Mesenchymal stem cell (in vitro differentiated cells and primary cell): ENCODE data around the gene FBN3.
"Not testable (repeated sequence)": the region's sequence is repeated elsewhere in the genome, so short reads cannot be mapped to it uniquely, and the experiment has no call there.

Experiments used
- DNase-seq: peaks from one replicate; pipeline ENCODE4 v3.0.0-alpha.2; 2013
- H2AFZ ChIP-seq: one replicate; pipeline ENCODE4 v1.6.1; 2013; ENCODE audit warnings: low read depth, mild to moderate bottlenecking, control low read depth, inconsistent platforms, low read length, moderate library complexity
- H2AK5ac ChIP-seq: 2 replicates; pipeline ENCODE4 v1.6.1; 2013; ENCODE audit warnings: low read length, moderate library complexity, mild to moderate bottlenecking, inconsistent platforms; ENCODE audit not compliant: severe bottlenecking
- H2BK120ac ChIP-seq: one replicate; pipeline ENCODE4 v1.6.1; 2013; ENCODE audit warnings: low read depth, mild to moderate bottlenecking, inconsistent platforms, low read length, moderate library complexity
- H2BK12ac ChIP-seq, 2 experiments: one replicate each; pipeline ENCODE4 v1.6.1; 2013; ENCODE audit warnings: inconsistent platforms in 2 of 2, low read length in 2 of 2, mild to moderate bottlenecking in 2 of 2, moderate library complexity in 2 of 2, control low read depth in 1 of 2
- H2BK15ac ChIP-seq: one replicate; pipeline ENCODE4 v1.6.1; 2013; ENCODE audit warnings: mild to moderate bottlenecking, low read depth, inconsistent platforms; ENCODE audit not compliant: poor library complexity, severe bottlenecking
- H2BK5ac ChIP-seq: 2 replicates; pipeline ENCODE4 v1.6.1; 2013; ENCODE audit warnings: low read depth, mild to moderate bottlenecking, low read length, control low read depth, inconsistent platforms; ENCODE audit not compliant: poor library complexity, severe bottlenecking
- H3K14ac ChIP-seq, 2 experiments: one replicate each; pipeline ENCODE4 v1.6.1; 2013; ENCODE audit warnings: inconsistent platforms in 2 of 2, low read length in 2 of 2, control low read depth in 1 of 2, mild to moderate bottlenecking in 1 of 2, moderate library complexity in 1 of 2
- H3K18ac ChIP-seq, 2 experiments: one replicate each; pipeline ENCODE4 v1.6.1; 2013; ENCODE audit warnings: inconsistent platforms in 2 of 2, low read length in 2 of 2, control low read depth in 1 of 2, low read depth in 1 of 2, mild to moderate bottlenecking in 1 of 2
- H3K23ac ChIP-seq, 2 experiments: one replicate each; pipeline ENCODE4 v1.6.1; 2013; ENCODE audit warnings: inconsistent platforms in 2 of 2, low read length in 2 of 2, mild to moderate bottlenecking in 2 of 2, moderate library complexity in 2 of 2, control low read depth in 1 of 2
- H3K27ac ChIP-seq: 2 replicates; pipeline ENCODE4 v1.5.1; 2013; ENCODE audit warnings: mild to moderate bottlenecking, moderate library complexity, low read length, control low read depth, inconsistent platforms; ENCODE audit not compliant: poor library complexity, severe bottlenecking
- H3K27me3 ChIP-seq, 2 experiments: 2 replicates each; pipeline versions ENCODE4 v1.6.1 to v1.7.0; 2013; ENCODE audit warnings: low read length in 2 of 2, mild to moderate bottlenecking in 2 of 2, moderate library complexity in 2 of 2, control low read depth in 1 of 2, inconsistent platforms in 1 of 2; ENCODE audit not compliant: control insufficient read depth in 1 of 2, insufficient read depth in 1 of 2
- H3K36me3 ChIP-seq, 2 experiments: 2 replicates each; pipeline versions ENCODE4 v1.6.1 to v1.7.0; 2013; ENCODE audit warnings: low read length in 2 of 2, control low read depth in 1 of 2, inconsistent platforms in 1 of 2, low read depth in 1 of 2, mild to moderate bottlenecking in 1 of 2; ENCODE audit not compliant: insufficient read depth in 2 of 2, control insufficient read depth in 1 of 2
- H3K4ac ChIP-seq, 2 experiments: one replicate each; pipeline ENCODE4 v1.6.1; 2013; ENCODE audit warnings: inconsistent platforms in 2 of 2, low read length in 2 of 2, mild to moderate bottlenecking in 2 of 2, moderate library complexity in 2 of 2, control low read depth in 1 of 2, low read depth in 1 of 2
- H3K4me1 ChIP-seq: 2 replicates; pipeline ENCODE4 v1.6.1; 2013; ENCODE audit warnings: low read depth, low read length, control low read depth; ENCODE audit not compliant: control insufficient read depth, insufficient read depth
- H3K4me2 ChIP-seq: 2 replicates; pipeline ENCODE4 v1.6.1; 2013; ENCODE audit warnings: low read length, mild to moderate bottlenecking, inconsistent platforms; ENCODE audit not compliant: poor library complexity, severe bottlenecking
- H3K4me3 ChIP-seq, 2 experiments: 2 replicates each; pipeline versions ENCODE4 v1.5.1 to v1.7.0; 2013; ENCODE audit warnings: low read length in 2 of 2, mild to moderate bottlenecking in 2 of 2, control low read depth in 1 of 2, low read depth in 1 of 2; ENCODE audit not compliant: insufficient read depth in 1 of 2
- H3K79me1 ChIP-seq: replicated peaks from 2 replicates; pipeline ENCODE4 v1.6.1; 2013; ENCODE audit warnings: mild to moderate bottlenecking, control low read depth, low read length, inconsistent platforms; ENCODE audit not compliant: poor library complexity, severe bottlenecking
- H3K9ac ChIP-seq: 2 replicates; pipeline ENCODE4 v1.7.0; 2013; ENCODE audit warnings: mild to moderate bottlenecking, low read length, moderate library complexity
- H3K9me3 ChIP-seq: 2 replicates; pipeline ENCODE4 v1.7.0; 2013; ENCODE audit warnings: mild to moderate bottlenecking, low read length; ENCODE audit not compliant: control insufficient read depth
- H4K8ac ChIP-seq: one replicate; pipeline ENCODE4 v1.6.1; 2013; ENCODE audit warnings: inconsistent platforms, mild to moderate bottlenecking, low read length, moderate library complexity
- H4K91ac ChIP-seq: one replicate; pipeline ENCODE4 v1.6.1; 2013; ENCODE audit warnings: mild to moderate bottlenecking, low read length, inconsistent platforms
- WGBS: methylation state at CpG from one replicate; pipeline ENCODE4 v1.1.7; 2013; ENCODE audit warnings: mixed read lengths; 5-methylcytosine and 5-hydroxymethylcytosine counted together

Gene FBN3

DNA sequence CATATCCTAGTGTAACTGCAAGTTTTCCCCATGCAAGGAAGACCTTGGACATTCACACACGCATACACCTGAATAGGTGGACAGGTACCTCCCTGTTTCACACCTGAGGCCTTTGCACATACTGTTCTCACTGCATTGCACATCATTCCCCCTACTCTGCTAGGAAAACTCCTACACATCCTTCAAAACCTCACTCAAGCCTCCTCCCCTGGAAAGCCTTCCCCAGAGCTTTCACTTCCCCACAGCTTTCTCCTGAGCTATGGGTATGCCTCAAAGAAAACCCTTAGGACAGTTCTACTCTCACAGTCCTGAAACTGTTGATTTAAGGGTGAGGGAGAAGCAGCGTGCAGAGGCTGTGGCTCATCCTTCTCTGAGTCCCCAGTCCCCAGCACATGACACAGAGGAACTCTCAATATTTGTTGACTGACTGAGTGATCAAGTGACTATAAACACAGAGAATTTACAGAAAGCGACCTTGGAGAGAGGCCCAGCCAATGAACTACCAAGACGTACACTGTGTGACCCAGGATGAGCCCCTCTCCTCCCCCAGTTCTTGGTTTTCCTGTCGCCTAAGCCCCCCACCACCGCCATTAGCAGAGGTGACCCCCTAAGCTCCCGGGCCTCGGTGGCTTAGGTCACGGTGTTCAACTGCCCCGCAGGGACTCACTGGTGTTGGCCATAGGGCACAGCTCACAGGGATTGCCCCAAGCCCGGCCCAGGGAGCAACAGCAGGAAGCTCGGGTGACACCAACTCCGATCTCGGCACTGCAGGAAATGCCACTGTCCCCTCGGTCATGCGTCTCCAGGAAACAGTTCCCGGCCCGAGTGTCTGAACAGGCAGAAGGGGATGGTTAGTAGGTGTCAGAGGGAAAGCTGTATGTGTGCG, 40.6 kb downstream of the FBN3 start:
- Histone ChIP-seq H3K4me2 (no peak overlapping the region), H4K91ac (no peak overlapping the region), H3K4me1 (no peaks in the 10 kb centered on the region), H2BK5ac (no peak overlapping the region), H3K14ac (no peak overlapping the region), H3K27ac (no peak overlapping the region), H3K23ac (no peak overlapping the region), H2AK5ac (no peak overlapping the region), H2BK12ac (no peak overlapping the region), H2BK15ac (no peak overlapping the region), H3K9ac (no peak overlapping the region), H3K18ac (no peak overlapping the region), H4K8ac (no peak overlapping the region), H3K79me1 (no peaks in the 10 kb centered on the region), H3K36me3 (no peaks in the 10 kb centered on the region), H3K27me3 (peaks cover 8 to 24% of the 10 kb centered on the region in 2 experiments), H3K4me3 (no peak overlapping the region), H3K4ac (no peak overlapping the region), H2BK120ac (no peak overlapping the region), H2AFZ (no peak overlapping the region), H3K9me3 (peaks cover 16% of the 10 kb centered on the region)
- DNase-seq, result no peak
- 85% methylated on average over 19 of the region's 19 CpGs for WGBS

DNA sequence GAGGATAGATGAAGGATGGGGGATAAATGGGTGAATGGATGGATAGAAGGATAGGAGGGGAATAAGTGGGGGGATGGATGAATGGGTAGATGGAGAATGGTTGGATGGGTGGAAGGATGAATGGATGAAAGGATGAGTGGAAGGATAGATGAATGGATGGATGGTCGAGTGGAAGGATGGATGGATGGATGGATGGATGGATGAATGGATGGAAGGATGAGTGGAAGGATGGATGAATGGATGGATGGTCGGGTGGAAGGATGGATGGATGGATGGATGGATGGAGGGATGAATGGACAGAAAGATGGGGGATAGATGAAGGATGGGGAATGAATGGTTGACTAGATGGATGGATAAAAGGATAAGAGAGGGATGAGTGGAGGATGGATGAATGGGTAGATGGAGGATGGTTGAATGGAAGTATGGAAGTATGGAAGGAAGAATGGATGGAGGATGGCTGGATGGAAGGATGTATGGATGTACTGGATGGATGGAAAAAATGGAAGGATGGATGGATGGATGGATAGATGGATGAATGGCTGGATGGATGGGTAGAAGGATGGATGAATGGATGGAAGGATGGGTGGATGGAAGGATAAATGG, 42.0 kb downstream of the FBN3 start:
- peaks cover 16% of the 10 kb centered on the region for H3K9me3 ChIP-seq
- H2BK12ac ChIP-seq, result no peak overlapping the region
- no peaks in the 10 kb centered on the region for H3K36me3 ChIP-seq
- 48% methylated on average over 2 of the region's 2 CpGs for WGBS
- H2BK15ac ChIP-seq, result no peak overlapping the region
- no peak overlapping the region for H4K91ac ChIP-seq
- no peak overlapping the region for H3K18ac ChIP-seq
- no peak overlapping the region for H3K23ac ChIP-seq
- no peak overlapping the region for H4K8ac ChIP-seq
- no peaks in the 10 kb centered on the region for H3K4me1 ChIP-seq
- no peaks in the 10 kb centered on the region for H3K79me1 ChIP-seq
- H2AFZ ChIP-seq, result no peak overlapping the region
- no peak overlapping the region for H2BK120ac ChIP-seq
- no peak overlapping the region for H3K27ac ChIP-seq
- no peak overlapping the region for H3K14ac ChIP-seq
- no peak overlapping the region for H3K9ac ChIP-seq
- H2BK5ac ChIP-seq, result no peak overlapping the region
- no peak for DNase-seq
- peaks cover 8 to 20% of the 10 kb centered on the region in 2 experiments for H3K27me3 ChIP-seq
- H2AK5ac ChIP-seq, result no peak overlapping the region
- no peak overlapping the region for H3K4me2 ChIP-seq
- H3K4ac ChIP-seq, result no peak overlapping the region
- no peak overlapping the region for H3K4me3 ChIP-seq

DNA sequence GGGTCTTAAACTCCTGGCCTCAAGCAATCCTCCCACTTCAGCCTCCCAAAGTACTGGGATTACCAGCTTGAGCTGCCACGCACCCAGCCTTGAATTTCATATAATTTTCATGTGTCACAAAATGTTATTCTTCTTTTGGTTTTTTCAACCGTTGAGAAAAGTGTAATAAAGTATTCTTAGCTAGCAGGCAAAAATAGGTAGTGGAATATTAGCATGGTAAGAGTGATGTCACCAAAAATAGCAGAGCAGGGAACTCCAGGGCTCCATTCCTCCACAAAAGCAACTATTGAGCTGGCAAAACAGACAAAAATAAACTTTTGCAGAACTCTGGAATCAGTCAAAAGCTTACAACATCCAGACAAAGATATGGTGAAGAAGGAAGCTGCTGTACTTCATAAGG, 43.9 kb downstream of the FBN3 start:
- H3K4me2 ChIP-seq, result no peak overlapping the region
- no peak overlapping the region for H2BK5ac ChIP-seq
- H4K8ac ChIP-seq, result no peak overlapping the region
- H2BK120ac ChIP-seq, result no peak overlapping the region
- H3K4ac ChIP-seq, result no peak overlapping the region
- H3K9me3 ChIP-seq, result peaks cover 16% of the 10 kb centered on the region
- no peak overlapping the region for H2BK15ac ChIP-seq
- H2BK12ac ChIP-seq, result no peak overlapping the region
- no peak overlapping the region for H3K18ac ChIP-seq
- H2AK5ac ChIP-seq, result no peak overlapping the region
- WGBS, result 38% methylated on average over 1 of the region's 2 CpGs
- no peak overlapping the region for H3K27ac ChIP-seq
- no peak for DNase-seq
- H3K9ac ChIP-seq, result no peak overlapping the region
- no peak overlapping the region for H4K91ac ChIP-seq
- H3K79me1 ChIP-seq, result no peaks in the 10 kb centered on the region
- no peak overlapping the region for H3K23ac ChIP-seq
- peaks cover 8 to 20% of the 10 kb centered on the region in 2 experiments for H3K27me3 ChIP-seq
- no peak overlapping the region for H3K4me3 ChIP-seq
- H3K36me3 ChIP-seq, result no peaks in the 10 kb centered on the region
- H3K14ac ChIP-seq, result no peak overlapping the region
- peaks cover 1% of the 10 kb centered on the region for H3K4me1 ChIP-seq
- H2AFZ ChIP-seq, result no peak overlapping the region

DNA sequence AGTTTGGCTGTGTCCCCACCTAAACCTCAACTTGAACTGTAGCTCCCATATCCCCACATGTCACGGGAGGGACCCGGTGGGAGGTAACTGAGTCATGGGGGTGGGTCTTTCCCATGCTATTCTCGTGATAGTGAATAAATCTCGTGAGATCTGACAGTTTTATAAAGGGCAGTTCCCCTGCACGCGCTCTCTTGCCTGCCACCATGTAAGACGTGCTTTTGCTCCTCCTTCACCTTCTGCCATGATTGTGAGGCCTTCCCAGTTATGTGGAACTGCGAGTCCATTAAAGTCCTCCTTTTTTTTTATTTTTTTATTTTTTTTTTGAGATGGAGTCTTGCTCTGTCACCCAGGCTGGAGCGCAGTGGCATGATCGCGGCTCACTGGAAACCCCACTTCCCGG, 47.5 kb downstream of the FBN3 start:
- not testable (repeated sequence) for H4K91ac ChIP-seq, H2BK12ac ChIP-seq, H3K4ac ChIP-seq, H2AFZ ChIP-seq, H3K4me3 ChIP-seq, H3K14ac ChIP-seq, H2BK5ac ChIP-seq, H3K18ac ChIP-seq, DNase-seq, H2AK5ac ChIP-seq, H3K4me1 ChIP-seq, H2BK15ac ChIP-seq, H3K9ac ChIP-seq, H3K23ac ChIP-seq, H3K79me1 ChIP-seq, H4K8ac ChIP-seq, H3K4me2 ChIP-seq, H2BK120ac ChIP-seq, H3K27ac ChIP-seq, H3K27me3 ChIP-seq, H3K36me3 ChIP-seq
- H3K9me3 ChIP-seq, result peaks cover 19% of the 10 kb centered on the region
- 76% methylated on average over 11 of the region's 12 CpGs for WGBS
